Germinal center (tissue), 1 donor: Measurements from ENCODE around the gene PHETA1.
"Not testable (repeated sequence)": the region's sequence is repeated elsewhere in the genome, so short reads cannot be mapped to it uniquely, and the experiment has no call there.

ENCODE experiments used
- DNase-seq: peaks from one replicate; pipeline ENCODE4 v3.0.0; 2012; ENCODE audit warnings: mixed read lengths, low spot score

The PHETA1 gene

GRCh38 chr12:111349748-111350520 is 19.0 kb downstream of the PHETA1 start:
- no peak for DNase-seq

GRCh38 chr12:111349101-111349747 is 19.7 kb downstream of the PHETA1 start:
- DNase-seq: no peak

- DNase-seq: no peak
Observed at GRCh38 chr12:111347891-111348644, 20.8 kb downstream of the PHETA1 start.

GRCh38 chr12:111344254-111344875 is 24.5 kb downstream of the PHETA1 start:
- DNase-seq: no peak

GRCh38 chr12:111343181-111343580 is 25.7 kb downstream of the PHETA1 start:
- DNase-seq: no peak

- DNase-seq: no peak
Observed at GRCh38 chr12:111342376-111342775, 26.5 kb downstream of the PHETA1 start.

- no peak for DNase-seq
Observed at GRCh38 chr12:111341426-111342065, 27.3 kb downstream of the PHETA1 start.

GRCh38 chr12:111340680-111341079 is 28.2 kb downstream of the PHETA1 start:
- not testable (repeated sequence) for DNase-seq

- DNase-seq: no peak
Observed at GRCh38 chr12:111340231-111340630, 28.7 kb downstream of the PHETA1 start.

- DNase-seq: no peak
Observed at GRCh38 chr12:111339321-111339938, 29.5 kb downstream of the PHETA1 start.

GRCh38 chr12:111338096-111338495 is 30.8 kb downstream of the PHETA1 start:
- no peak for DNase-seq

- DNase-seq: no peak
Observed at GRCh38 chr12:111337371-111337770, 31.5 kb downstream of the PHETA1 start.

GRCh38 chr12:111336411-111336810 is 32.5 kb downstream of the PHETA1 start:
- not testable (repeated sequence) for DNase-seq

- DNase-seq: no peak
Observed at GRCh38 chr12:111335811-111336210, 33.1 kb downstream of the PHETA1 start.

GRCh38 chr12:111335301-111335700 is 33.6 kb downstream of the PHETA1 start:
- not testable (repeated sequence) for DNase-seq

- DNase-seq: no peak
Observed at GRCh38 chr12:111334393-111334915, 34.4 kb downstream of the PHETA1 start.

- peak; percentile 28 for DNase-seq
Observed at GRCh38 chr12:111330800-111331752, 37.8 kb downstream of the PHETA1 start.

GRCh38 chr12:111328138-111328537 is 40.8 kb downstream of the PHETA1 start:
- no peak for DNase-seq

GRCh38 chr12:111327474-111327873 is 41.4 kb downstream of the PHETA1 start:
- no peak for DNase-seq
